AML-193 (cell line): ENCODE measurements around the gene HEMK1.
A peak's percentile ranks its signal among the peaks of the same experiment; 100 is the strongest.

ENCODE experiments used
- DNase-seq, 2 experiments: peaks; one replicate each; lab custom pipeline; 2025; lab: John Stamatoyannopoulos, UW

Gene HEMK1

DNA sequence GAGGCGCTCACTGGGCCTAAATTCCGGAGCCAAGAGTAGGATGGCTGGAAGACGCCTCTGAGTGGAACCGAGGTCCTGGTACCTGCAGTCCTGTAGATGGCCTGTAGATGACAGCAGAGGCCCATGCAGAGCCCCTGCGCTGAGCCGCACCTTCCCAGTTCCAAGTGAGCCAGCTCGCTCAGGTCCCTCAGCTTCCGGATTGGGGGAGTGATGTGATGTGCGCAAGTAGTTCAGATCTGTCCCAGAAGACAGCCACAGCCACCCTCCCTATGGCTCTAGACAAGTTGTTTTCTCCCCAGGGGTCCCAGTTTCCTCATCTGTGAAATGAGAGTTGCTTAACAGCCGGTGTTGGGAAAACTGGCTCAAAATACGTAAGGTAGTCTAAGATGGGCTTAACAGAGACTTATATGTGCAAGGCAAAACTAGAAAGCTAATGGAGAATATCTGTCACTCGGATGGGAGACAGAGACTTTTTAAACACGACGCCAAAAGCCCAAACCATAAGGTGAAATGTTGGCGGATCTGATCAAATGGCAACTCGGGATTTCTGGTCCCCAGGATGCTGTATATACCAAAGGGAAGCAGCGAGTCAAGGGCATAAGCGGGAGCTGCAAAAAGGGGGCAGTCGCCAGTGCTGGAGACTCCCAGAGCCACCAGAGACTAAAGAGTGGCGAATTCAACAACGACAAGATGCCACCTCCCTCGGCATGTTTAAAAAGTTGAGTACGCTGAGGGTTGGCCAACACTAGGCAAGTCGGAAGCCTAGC lies 46.9 kb downstream of the HEMK1 start:
- DNase-seq, result peak; percentile 81 to 87

GRCh38 chr3:50616770-50617095 lies 47.4 kb downstream of the HEMK1 start:
- DNase-seq, result peak; percentile 87 to 93

DNA sequence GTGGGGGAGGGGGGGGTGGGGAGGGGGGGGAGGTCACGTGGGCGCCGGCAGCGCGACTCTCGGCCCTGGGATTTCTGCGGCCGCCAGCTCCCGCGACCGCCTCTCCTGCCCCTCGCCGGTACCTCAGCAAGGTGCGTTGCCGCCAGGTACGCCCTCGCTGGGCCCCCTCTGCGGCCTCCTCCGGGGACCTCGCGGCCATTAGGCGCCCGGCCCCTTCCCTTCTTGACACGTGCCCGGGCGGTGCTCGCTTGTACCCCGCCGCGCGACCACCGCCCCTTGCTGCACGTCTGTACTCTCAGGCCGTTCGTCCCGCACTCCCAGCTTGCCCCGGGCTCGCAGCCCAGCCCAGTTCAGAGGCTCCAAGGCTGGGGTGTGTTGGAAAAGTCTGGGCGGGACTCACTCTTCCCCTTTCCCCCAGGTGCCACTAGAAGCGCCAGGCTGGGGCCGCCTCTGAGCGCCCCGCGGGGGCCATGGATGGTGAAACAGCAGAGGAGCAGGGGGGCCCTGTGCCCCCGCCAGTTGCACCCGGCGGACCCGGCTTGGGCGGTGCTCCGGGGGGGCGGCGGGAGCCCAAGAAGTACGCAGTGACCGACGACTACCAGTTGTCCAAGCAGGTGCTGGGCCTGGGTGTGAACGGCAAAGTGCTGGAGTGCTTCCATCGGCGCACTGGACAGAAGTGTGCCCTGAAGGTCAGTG lies 47.9 kb downstream of the HEMK1 start, which contains the start of gene MAPKAPK3:
Gene MAPKAPK3, plus strand, starts transcription at position 56 of the 696 bp plus-strand sequence. Its CDS starts 415 bp downstream, at position 471.
- peak; percentile 50 to 52 for DNase-seq

- no peak for DNase-seq
These were observed 48.7 kb downstream of the HEMK1 start for GRCh38 chr3:50617911-50618481.

- DNase-seq, result peak; percentile 98 to 99
These were observed 51.1 kb downstream of the HEMK1 start for GRCh38 chr3:50620420-50620819.

GRCh38 chr3:50620820-50621219 lies 51.5 kb downstream of the HEMK1 start:
- DNase-seq, result peak; percentile 63 to 64

DNA sequence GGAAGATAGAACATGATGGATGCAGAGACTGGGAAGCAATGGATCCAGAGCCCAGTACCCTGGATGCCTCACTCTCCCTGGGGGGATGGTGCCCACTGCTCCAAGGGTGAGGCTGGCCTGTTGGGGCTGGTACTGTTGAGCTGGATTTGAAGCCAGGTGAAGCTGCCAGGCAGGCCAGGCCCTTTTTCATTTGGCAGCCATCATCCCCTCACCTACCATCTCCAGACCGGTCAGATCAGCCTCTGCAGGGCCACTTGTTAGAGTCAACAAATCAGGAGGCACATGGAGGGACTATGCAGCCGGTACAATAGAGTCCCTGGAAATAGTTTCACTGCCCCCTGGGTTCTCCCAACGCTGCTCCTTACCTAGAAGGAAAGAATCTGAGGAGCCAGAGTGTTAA lies 53.6 kb downstream of the HEMK1 start:
- DNase-seq, result no peak

DNA sequence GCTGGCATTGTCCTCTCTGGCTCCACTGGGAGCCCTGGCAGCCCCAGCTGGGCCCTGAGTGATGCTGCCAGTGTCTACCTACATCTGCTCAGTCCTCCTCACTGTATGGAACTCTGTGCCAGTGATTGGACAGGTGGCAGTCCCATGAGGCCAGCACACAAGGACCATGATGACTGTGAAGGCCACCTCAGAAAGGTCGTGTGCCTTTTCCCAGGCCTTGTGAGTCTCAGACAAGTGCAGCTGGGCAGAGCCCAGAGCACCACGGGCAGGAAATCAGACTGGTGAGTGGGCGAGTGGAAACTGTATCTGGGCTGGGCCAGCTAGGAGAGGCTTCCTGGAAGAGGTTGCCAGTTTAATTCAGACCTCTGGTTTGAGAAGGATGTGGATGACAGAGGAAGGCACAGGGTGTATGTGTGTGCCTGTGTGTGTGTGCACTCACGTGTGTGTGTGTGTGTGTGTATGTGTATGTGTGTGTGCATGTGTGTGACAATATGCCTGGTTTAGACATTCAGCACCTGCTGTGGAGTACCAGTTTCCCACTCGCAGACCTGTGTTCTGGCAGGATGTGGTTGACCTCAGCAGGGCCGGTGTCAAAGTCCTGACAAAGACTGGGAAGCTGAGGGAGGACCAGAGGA lies 54.6 kb downstream of the HEMK1 start:
- peak in 1 of 2 experiments; percentile 22 for DNase-seq

- DNase-seq, result no peak
These were observed 55.3 kb downstream of the HEMK1 start for GRCh38 chr3:50624634-50625033.

DNA sequence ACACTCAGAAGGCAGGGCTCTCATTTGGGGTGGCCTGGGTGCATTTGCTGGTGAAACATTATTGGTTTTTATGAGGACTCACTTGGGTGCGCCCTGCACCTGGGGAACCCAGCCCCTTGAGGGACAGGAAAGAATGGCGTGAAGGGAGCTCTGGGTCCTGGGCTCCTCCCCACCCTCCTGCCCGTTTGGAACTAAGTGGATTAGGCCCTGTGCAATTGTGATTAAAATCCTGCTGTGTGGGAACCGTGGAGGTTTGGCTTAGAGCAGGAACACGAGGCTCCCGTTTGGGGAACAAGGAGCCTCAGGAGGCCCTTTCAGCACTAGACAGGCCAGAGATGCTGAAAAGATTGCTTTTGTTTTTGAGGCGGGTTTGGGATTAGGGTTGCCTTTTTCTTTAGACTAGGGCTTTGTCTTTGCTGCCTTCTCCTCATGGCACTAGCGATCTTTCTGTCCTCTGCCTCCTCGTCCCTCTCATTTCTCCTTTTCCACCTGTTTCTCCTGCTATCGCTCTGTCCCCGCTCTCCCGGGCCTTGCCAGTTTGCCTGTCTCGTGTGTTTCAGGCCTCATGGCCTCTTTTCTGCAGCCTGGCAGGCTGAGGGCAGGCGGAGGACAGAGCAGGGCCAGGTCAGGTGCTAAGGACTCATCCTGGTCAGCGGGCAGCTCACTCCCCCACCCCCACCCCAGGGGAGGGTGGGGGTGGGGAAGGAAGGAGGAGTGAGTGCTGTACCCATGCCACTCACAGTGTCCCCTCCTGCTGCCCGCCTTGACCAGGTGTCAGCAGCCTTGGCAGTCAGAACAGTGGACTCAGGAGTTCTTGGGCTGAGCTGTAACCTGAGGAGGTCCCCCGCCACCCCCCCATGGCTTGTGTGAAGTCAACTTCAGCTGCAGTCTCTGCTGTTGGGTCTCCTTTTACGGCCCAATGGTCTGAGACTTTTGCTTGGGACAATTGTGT lies 56.2 kb downstream of the HEMK1 start:
- DNase-seq, result no peak

GRCh38 chr3:50626401-50626800 lies 57.1 kb downstream of the HEMK1 start:
- DNase-seq, result no peak

- DNase-seq, result peak in 1 of 2 experiments; percentile 19
These were observed 58.2 kb downstream of the HEMK1 start for GRCh38 chr3:50627407-50628051.

- no peak for DNase-seq
These were observed 59.3 kb downstream of the HEMK1 start for GRCh38 chr3:50628601-50629000.

GRCh38 chr3:50630394-50630793 lies 61.1 kb downstream of the HEMK1 start:
- no peak for DNase-seq

GRCh38 chr3:50630877-50631276 lies 61.6 kb downstream of the HEMK1 start:
- no peak for DNase-seq

DNA sequence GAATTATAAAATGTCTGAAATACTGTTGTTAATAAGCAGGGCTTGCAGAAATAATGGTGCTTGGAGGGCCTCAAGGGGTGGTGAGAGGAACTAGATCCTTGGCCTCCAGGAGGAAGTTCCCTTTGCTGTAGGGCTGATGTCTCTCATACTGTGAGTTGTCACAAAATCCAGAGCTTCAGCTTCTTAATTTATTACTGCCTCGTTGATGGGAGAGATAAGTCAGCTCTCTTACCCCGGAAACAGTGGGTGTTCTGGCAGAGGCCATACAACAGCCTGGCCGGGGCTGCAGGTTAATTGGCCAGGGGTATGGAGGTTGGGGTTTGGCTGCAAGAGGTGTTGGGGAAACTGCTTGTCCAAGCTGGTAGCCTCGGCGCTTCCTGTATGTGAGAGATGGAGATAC lies 63.1 kb downstream of the HEMK1 start:
- peak; percentile 76 to 80 for DNase-seq

- peak; percentile 61 to 67 for DNase-seq
These were observed 64.0 kb downstream of the HEMK1 start for GRCh38 chr3:50633230-50633790.

GRCh38 chr3:50635066-50635465 lies 65.7 kb downstream of the HEMK1 start:
- DNase-seq, result no peak

GRCh38 chr3:50637011-50637410 lies 67.7 kb downstream of the HEMK1 start:
- DNase-seq, result no peak

- no peak for DNase-seq
These were observed 68.6 kb downstream of the HEMK1 start for GRCh38 chr3:50637945-50638344.

- no peak for DNase-seq
These were observed 69.8 kb downstream of the HEMK1 start for GRCh38 chr3:50639055-50639494.
